H1 (cell line): ENCODE measurements around the gene CACNA2D1. TPM values are rescaled to one million over a fixed set of nuclear protein-coding genes. Genes with fewer than 3 reads are reported as not detected.

ENCODE experiments used
- CTCF ChIA-PET: fragments of 300-600 bp; sonication (Branson Sonifier 250); formaldehyde crosslinking; loops from one replicate; lab custom pipeline; 2021; ENCODE audit not compliant: partially characterized antibody; lab: Charles Lee
- POLR2A ChIA-PET: fragments of 300-600 bp; sonication (Branson Sonifier 250); formaldehyde crosslinking; loops from one replicate; lab custom pipeline; 2021; ENCODE audit warnings: inconsistent platforms; ENCODE audit not compliant: partially characterized antibody; lab: Charles Lee
- DNase-seq, 2 experiments: peaks; one replicate each; pipeline versions ENCODE4 v3.0.0 to v3.0.0-alpha.2; 2010 to 2022; ENCODE audit warnings: low spot score in 2 of 2, low read depth in 1 of 2, mixed read lengths in 1 of 2
- FAIRE-seq: peaks from 2 replicates; lab custom pipeline; 2011; peaks lifted over from hg19 to GRCh38; lab: Jason Lieb, UNC
- H2AFZ ChIP-seq: 2 replicates; pipeline ENCODE4 v1.8.1; 2012; ENCODE audit warnings: low read length, inconsistent platforms
- H2AK5ac ChIP-seq: 2 replicates; pipeline ENCODE4 v1.6.1; 2013; ENCODE audit warnings: low read depth, low read length
- H2BK120ac ChIP-seq: replicated peaks from 2 replicates; pipeline ENCODE3; 2013; ENCODE audit warnings: low read depth, low read length, inconsistent platforms
- H2BK12ac ChIP-seq: 2 replicates; pipeline ENCODE4 v1.6.1; 2013; ENCODE audit warnings: low read depth, low read length
- H2BK15ac ChIP-seq: 2 replicates; pipeline ENCODE4 v1.6.1; 2013; ENCODE audit warnings: low read length
- H2BK20ac ChIP-seq: 2 replicates; pipeline ENCODE4 v1.6.1; 2013; ENCODE audit warnings: low read length
- H2BK5ac ChIP-seq: 2 replicates; pipeline ENCODE4 v1.6.1; 2013; ENCODE audit warnings: low read depth, low read length
- H3K14ac ChIP-seq: 2 replicates; pipeline ENCODE4 v1.6.1; 2013; ENCODE audit warnings: inconsistent platforms; ENCODE audit not compliant: insufficient read length
- H3K18ac ChIP-seq: 2 replicates; pipeline ENCODE4 v1.6.1; 2013; ENCODE audit warnings: low read length; ENCODE audit errors: extremely low read depth
- H3K23ac ChIP-seq: 2 replicates; pipeline ENCODE4 v1.6.1; 2013; ENCODE audit warnings: inconsistent platforms; ENCODE audit not compliant: insufficient read length
- H3K23me2 ChIP-seq: 2 replicates; pipeline ENCODE4 v1.6.1; 2013; ENCODE audit warnings: low read depth, low read length
- H3K27ac ChIP-seq: 2 replicates; pipeline ENCODE4 v1.6.1; 2011; ENCODE audit warnings: low read depth, low read length, inconsistent platforms
- H3K27me3 ChIP-seq, 4 experiments: replicated peaks in 1 of 4; 1 replicate in 1 of 4; 2 replicates in 3 of 4; pipeline versions ENCODE4 v1.6.1 to v1.8.1; 2011 to 2013; ENCODE audit warnings: low read length in 3 of 4, mild to moderate bottlenecking in 3 of 4, inconsistent platforms in 2 of 4, mixed read lengths in 2 of 4, moderate library complexity in 1 of 4; ENCODE audit not compliant: control insufficient read depth in 3 of 4, insufficient read depth in 3 of 4; ENCODE audit errors: extremely low read depth in 1 of 4
- H3K36me3 ChIP-seq, 4 experiments: 2 replicates each; pipeline versions ENCODE4 v1.6.1 to v1.8.1; 2011 to 2013; ENCODE audit warnings: mild to moderate bottlenecking in 4 of 4, low read length in 3 of 4, moderate library complexity in 2 of 4, control low read depth in 1 of 4, inconsistent platforms in 1 of 4; ENCODE audit not compliant: insufficient read depth in 4 of 4, control insufficient read depth in 2 of 4
- H3K4ac ChIP-seq: replicated peaks from 2 replicates; pipeline ENCODE3; 2013; ENCODE audit warnings: low read length, low read depth, mixed read lengths, inconsistent platforms; ENCODE audit not compliant: insufficient read length
- H3K4me1 ChIP-seq, 4 experiments: replicated peaks in 1 of 4; 1 replicate in 1 of 4; 2 replicates in 3 of 4; pipeline versions ENCODE4 v1.6.1 to v1.8.1; 2011 to 2013; ENCODE audit warnings: low read length in 3 of 4, inconsistent platforms in 2 of 4, mixed read lengths in 1 of 4; ENCODE audit not compliant: insufficient read depth in 4 of 4, control insufficient read depth in 3 of 4
- H3K4me2 ChIP-seq, 2 experiments: 2 replicates each; pipeline versions ENCODE4 v1.6.1 to v1.8.1; 2011 to 2013; ENCODE audit warnings: low read depth in 2 of 2, low read length in 2 of 2, control low read depth in 1 of 2, inconsistent platforms in 1 of 2, mild to moderate bottlenecking in 1 of 2; ENCODE audit not compliant: insufficient read depth in 1 of 2
- H3K4me3 ChIP-seq, 4 experiments: fragments of 200-600, 300-600 bp in 1 of 4; sonication (generic), shearing (Covaris generic), sonication (Bioruptor Twin) in 1 of 4; 2 replicates each; pipeline versions ENCODE4 v1.5.1 to v1.8.1; 2011 to 2016; ENCODE audit warnings: low read length in 4 of 4, low read depth in 3 of 4, control low read depth in 2 of 4, inconsistent platforms in 2 of 4, mild to moderate bottlenecking in 2 of 4, mixed read lengths in 1 of 4, moderate library complexity in 1 of 4; ENCODE audit not compliant: insufficient read depth in 2 of 4; ENCODE audit errors: extremely low read depth in 1 of 4
- H3K56ac ChIP-seq: replicated peaks from 2 replicates; pipeline ENCODE3; 2013; ENCODE audit warnings: low read depth, mild to moderate bottlenecking, mixed read lengths, low read length, inconsistent platforms; ENCODE audit not compliant: insufficient read length
- H3K79me1 ChIP-seq: 2 replicates; pipeline ENCODE4 v1.6.1; 2013; ENCODE audit warnings: low read depth, low read length, control low read depth
- H3K79me2 ChIP-seq, 2 experiments: 2 replicates each; pipeline versions ENCODE4 v1.6.1 to v1.8.1; 2012 to 2013; ENCODE audit warnings: low read length in 2 of 2, mild to moderate bottlenecking in 2 of 2, inconsistent platforms in 1 of 2; ENCODE audit not compliant: insufficient read depth in 2 of 2, control insufficient read depth in 1 of 2
- H3K9ac ChIP-seq, 4 experiments: replicated peaks in 1 of 4; 1 replicate in 1 of 4; 2 replicates in 3 of 4; pipeline versions ENCODE4 v1.6.1 to v1.8.1; 2011 to 2013; ENCODE audit warnings: low read depth in 3 of 4, low read length in 3 of 4, control low read depth in 2 of 4, mild to moderate bottlenecking in 2 of 4, moderate library complexity in 2 of 4, inconsistent platforms in 1 of 4; ENCODE audit errors: extremely low read depth in 1 of 4
- H3K9me3 ChIP-seq, 2 experiments: 2 replicates each; pipeline versions ENCODE4 v1.6.1 to v1.8.1; 2012 to 2013; ENCODE audit warnings: mild to moderate bottlenecking in 2 of 2, moderate library complexity in 2 of 2, control low read depth in 1 of 2, inconsistent platforms in 1 of 2, low read depth in 1 of 2, low read length in 1 of 2, mixed read lengths in 1 of 2; ENCODE audit not compliant: insufficient read depth in 2 of 2
- H4K20me1 ChIP-seq, 2 experiments: replicated peaks in 1 of 2; 2 replicates each; pipeline versions ENCODE3 to v1.8.1; 2011 to 2013; ENCODE audit warnings: inconsistent platforms in 2 of 2, low read length in 2 of 2, mild to moderate bottlenecking in 1 of 2; ENCODE audit not compliant: insufficient read depth in 2 of 2, control insufficient read depth in 1 of 2
- H4K5ac ChIP-seq: 2 replicates; pipeline ENCODE4 v1.6.1; 2013; ENCODE audit warnings: low read length, low read depth, mixed read lengths, inconsistent platforms; ENCODE audit not compliant: insufficient read length
- H4K8ac ChIP-seq: 2 replicates; pipeline ENCODE4 v1.8.0; 2013; ENCODE audit warnings: mild to moderate bottlenecking, moderate library complexity, low read length, inconsistent platforms; ENCODE audit not compliant: insufficient read depth; ENCODE audit errors: extremely low read depth
- H4K91ac ChIP-seq: replicated peaks from 2 replicates; pipeline ENCODE3; 2013; ENCODE audit warnings: low read length, mixed read lengths, inconsistent platforms; ENCODE audit not compliant: insufficient read length
- CEBPB ChIP-seq: IDR thresholded peaks from 2 replicates; pipeline ENCODE4 v1.6.1; 2012; ENCODE audit warnings: low read depth, low read length
- PHF8 ChIP-seq: fragments of 200-600 bp; sonication (generic); conservative IDR thresholded peaks from 2 replicates; pipeline ENCODE4 v1.7.1; 2012; ENCODE audit warnings: low read depth, mild to moderate bottlenecking, inconsistent platforms, low read length, moderate library complexity
- RAD21 ChIP-seq, 2 experiments: IDR thresholded peaks in 1 of 2; conservative IDR thresholded peaks in 1 of 2; 2 replicates each; pipeline ENCODE4 v1.6.1; 2011; ENCODE audit warnings: low read depth in 2 of 2, low read length in 2 of 2, improper control_type of control experiment in 1 of 2, inconsistent platforms in 1 of 2, mild to moderate bottlenecking in 1 of 2, moderate library complexity in 1 of 2
- SP1 ChIP-seq: IDR thresholded peaks from 2 replicates; pipeline ENCODE4 v1.6.1; 2011; ENCODE audit warnings: low read depth, low read length
- SRF ChIP-seq: IDR thresholded peaks from 2 replicates; pipeline ENCODE4 v1.6.1; 2011; ENCODE audit warnings: mild to moderate bottlenecking, low read depth, low read length, moderate library complexity
- WGBS, 2 experiments: shearing (Covaris generic) in 1 of 2; methylation state at CpG; one replicate each; pipeline versions ENCODE4 v1.1.6 to v1.1.7; 2013 to 2015; ENCODE audit warnings: low lambda C conversion rate in 2 of 2, mixed read lengths in 2 of 2, inconsistent platforms in 1 of 2, low coverage in 1 of 2, missing lambda C conversion rate in 1 of 2; ENCODE audit not compliant: insufficient replicate concordance in 2 of 2, insufficient coverage in 1 of 2, insufficient read length in 1 of 2; ENCODE audit errors: extremely low coverage in 1 of 2, missing lambda C conversion rate in 1 of 2; 5-methylcytosine and 5-hydroxymethylcytosine counted together
- polyA plus RNA-seq, 7 experiments: library from polyadenylated mRNA; depleted of rRNA in 3 of 7; stranded (reverse) in 5 of 7; unstranded in 2 of 7; fragments of >200 nt in 5 of 7; fragments of 200-250 nt in 2 of 7; gene quantifications; 1 replicate in 5 of 7; 2 replicates in 1 of 7; 4 replicates in 1 of 7; pipeline versions ENCODE4 v1.2.1 to v1.2.3, GENCODE V29; 2011 to 2013; ENCODE audit warnings: missing spikeins in 2 of 7, mixed read lengths in 2 of 7
- total RNA-seq: library from RNA; stranded (reverse); fragmentation: NEBNext Ultra II Directional; extraction: Animal tissue kit (Norgen Biotek cat#: 25700); gene quantifications from 2 replicates; pipeline ENCODE4 v1.2.1, GENCODE V29; 2021

Gene CACNA2D1
- total and polyA plus RNA-seq, 2 of the 8 experiments (the other 6 are each of a cell fraction or from before 2014, with no cell fraction given): 4.3 to 27.3 TPM

- no peak for FAIRE-seq
- H3K56ac ChIP-seq: no peak overlapping the region
- no peak overlapping the region for H2AFZ ChIP-seq
- H3K4me1 ChIP-seq: no peaks in the 10 kb centered on the region
- H4K91ac ChIP-seq: no peak overlapping the region
- TF ChIP-seq SP1 (no peak), CEBPB (no peak), PHF8 (no peak), RAD21 (IDR thresholded peaks at IDR 0.05 in 1 of 2, conservative IDR thresholded peaks at IDR 0.05 in 1 of 2; ENCODE audit: low read depth in 2 of 2, low read length in 2 of 2) (no peak), SRF (no peak)
- no peaks in the 10 kb centered on the region for H3K23me2 ChIP-seq
- no peak overlapping the region for H2BK15ac ChIP-seq
- no peak overlapping the region for H2BK20ac ChIP-seq
- no peak overlapping the region for H2BK5ac ChIP-seq
- H3K14ac ChIP-seq: no peak overlapping the region
- ChIA-PET POLR2A (no interaction called here), CTCF (interaction anchor here (0.6 to 1.3 kb wide), 2 partner anchors 62 to 636 kb away, joined by 3 read pairs; no protein-coding TSS in a partner anchor)
- no peak overlapping the region for H3K4ac ChIP-seq
- no peak overlapping the region for H2BK12ac ChIP-seq
- no peaks in the 10 kb centered on the region for H3K79me1 ChIP-seq
- H3K23ac ChIP-seq: no peak overlapping the region
- DNase-seq: no peak
- no peak overlapping the region for H4K5ac ChIP-seq
- WGBS, 2 experiments: 90% methylated on average over 4 of the region's 4 CpGs; no CpG with 5 or more reads in 1 of the 2 experiments
- H3K4me3 ChIP-seq: no peak overlapping the region
- H3K18ac ChIP-seq: no peak overlapping the region
- no peak overlapping the region for H3K4me2 ChIP-seq
- H4K8ac ChIP-seq: no peak overlapping the region
- no peaks in the 10 kb centered on the region for H3K9me3 ChIP-seq
- no peaks in the 10 kb centered on the region for H3K79me2 ChIP-seq
- no peak overlapping the region for H2AK5ac ChIP-seq
- H2BK120ac ChIP-seq: no peak overlapping the region
- H3K27me3 ChIP-seq: no peaks in the 10 kb centered on the region
- no peak overlapping the region for H3K27ac ChIP-seq
- no peak overlapping the region for H3K9ac ChIP-seq
- H4K20me1 ChIP-seq: no peaks in the 10 kb centered on the region
- peaks cover 0 to 5% (median 0%) of the 10 kb centered on the region in 4 experiments; a peak in 1 of 8 replicates for H3K36me3 ChIP-seq
These were observed 356.5 kb downstream of the CACNA2D1 start for GRCh38 chr7:82087099-82087498.
